Skeletal muscle tissue (tissue), 4 donors: ENCODE results near the gene DNAH1. TPM values are rescaled to one million over a fixed set of nuclear protein-coding genes. Genes with fewer than 3 reads are reported as not detected.

ENCODE experiments used
- H3K27ac ChIP-seq: one replicate; pipeline ENCODE4 v1.7.0; 2013; ENCODE audit warnings: mild to moderate bottlenecking, low read depth, low read length, inconsistent platforms
- H3K27me3 ChIP-seq, 3 donors: one replicate each; pipeline ENCODE4 v1.7.0; 2013; ENCODE audit warnings: low read length in 3 of 3; ENCODE audit not compliant: control insufficient read depth in 3 of 3, insufficient read depth in 3 of 3
- H3K36me3 ChIP-seq, 3 donors: one replicate each; pipeline ENCODE4 v1.7.0; 2013; ENCODE audit warnings: low read length in 3 of 3; ENCODE audit not compliant: control insufficient read depth in 3 of 3, insufficient read depth in 3 of 3
- H3K4me1 ChIP-seq, 3 donors: one replicate each; pipeline ENCODE4 v1.7.0; 2013; ENCODE audit warnings: low read length in 3 of 3, mild to moderate bottlenecking in 3 of 3; ENCODE audit not compliant: control insufficient read depth in 3 of 3, insufficient read depth in 3 of 3
- H3K4me3 ChIP-seq, 3 donors: one replicate each; pipeline ENCODE4 v1.7.0; 2013; ENCODE audit warnings: low read length in 3 of 3
- H3K9ac ChIP-seq, 3 donors: one replicate each; pipeline ENCODE4 v1.7.0; 2013; ENCODE audit warnings: low read length in 3 of 3, mild to moderate bottlenecking in 3 of 3, moderate library complexity in 2 of 3, low read depth in 1 of 3
- H3K9me3 ChIP-seq, 3 donors: one replicate each; pipeline ENCODE4 v1.7.0; 2013; ENCODE audit warnings: low read length in 3 of 3; ENCODE audit not compliant: control insufficient read depth in 3 of 3
- total RNA-seq: library from RNA; depleted of rRNA; stranded (reverse); fragments of >200 nt; gene quantifications from one replicate; pipeline ENCODE4 v1.2.3, GENCODE V29; 2014
- donor health status: Osteomylitis.

The DNAH1 gene
- total RNA-seq, 1 donor from 2014 or later: 2.1 TPM

- no peaks in the 10 kb centered on the region for H3K9me3 ChIP-seq
- H3K27me3 ChIP-seq: no peaks in the 10 kb centered on the region
- peaks cover 10 to 25% (median 11%) of the 10 kb centered on the region in 3 donors for H3K4me1 ChIP-seq
- H3K9ac ChIP-seq: no peak overlapping the region
- H3K36me3 ChIP-seq: peaks cover 11 to 23% (median 19%) of the 10 kb centered on the region in 3 donors
- no peak overlapping the region for H3K4me3 ChIP-seq
- H3K27ac ChIP-seq: no peak overlapping the region
These were observed 26.1 kb upstream of the DNAH1 start for GRCh38 chr3:52289747-52290595.

DNA sequence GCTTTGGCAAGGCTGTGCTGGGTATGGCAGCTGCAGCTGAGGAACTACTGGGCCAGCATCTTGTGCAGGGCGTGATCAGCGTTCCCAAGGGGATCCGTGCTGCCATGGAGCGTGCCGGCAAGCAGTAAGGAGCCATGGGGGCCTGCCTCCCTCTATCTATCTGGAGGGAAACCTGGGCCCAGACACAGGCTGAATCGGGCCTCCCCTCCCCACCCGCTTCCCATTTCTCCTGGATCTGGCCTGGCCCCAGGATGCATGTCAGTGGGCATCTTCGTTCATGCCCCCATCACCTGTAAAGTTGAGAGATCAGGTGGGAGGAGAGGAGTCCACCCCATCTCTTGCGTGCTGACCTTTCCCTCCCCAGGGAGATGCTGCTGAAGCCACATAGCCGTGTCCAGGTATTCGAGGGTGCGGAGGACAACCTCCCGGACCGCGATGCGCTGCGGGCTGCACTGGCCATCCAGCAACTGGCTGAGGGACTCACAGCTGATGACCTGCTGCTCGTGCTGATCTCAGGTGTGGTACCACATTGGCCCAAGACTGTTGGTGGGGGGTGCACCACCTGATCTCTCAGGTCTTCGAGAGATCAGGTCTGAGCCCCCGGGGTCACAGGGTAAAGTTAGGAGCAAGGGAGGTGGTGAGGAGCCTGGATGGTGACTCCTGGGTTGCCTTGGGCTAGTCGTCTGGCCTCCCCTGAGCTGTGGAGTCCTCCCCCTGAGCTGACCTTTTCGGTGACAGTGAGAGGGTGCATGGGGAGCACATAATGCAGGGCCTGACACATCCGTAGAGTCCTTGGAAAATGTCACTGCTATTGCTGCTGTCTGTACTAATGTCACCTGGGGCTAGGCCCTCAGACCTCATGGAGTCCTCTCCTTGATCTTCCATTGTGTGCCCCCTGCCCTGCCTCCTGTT lies 25.3 kb upstream of the DNAH1 start:
- Histone ChIP-seq H3K27me3 (no peaks in the 10 kb centered on the region), H3K36me3 (peaks cover 11 to 23% (median 20%) of the 10 kb centered on the region in 3 donors), H3K27ac (no peak overlapping the region), H3K9ac (no peak overlapping the region), H3K9me3 (no peaks in the 10 kb centered on the region), H3K4me1 (peaks cover 10 to 25% (median 11%) of the 10 kb centered on the region in 3 donors), H3K4me3 (no peak overlapping the region)

DNA sequence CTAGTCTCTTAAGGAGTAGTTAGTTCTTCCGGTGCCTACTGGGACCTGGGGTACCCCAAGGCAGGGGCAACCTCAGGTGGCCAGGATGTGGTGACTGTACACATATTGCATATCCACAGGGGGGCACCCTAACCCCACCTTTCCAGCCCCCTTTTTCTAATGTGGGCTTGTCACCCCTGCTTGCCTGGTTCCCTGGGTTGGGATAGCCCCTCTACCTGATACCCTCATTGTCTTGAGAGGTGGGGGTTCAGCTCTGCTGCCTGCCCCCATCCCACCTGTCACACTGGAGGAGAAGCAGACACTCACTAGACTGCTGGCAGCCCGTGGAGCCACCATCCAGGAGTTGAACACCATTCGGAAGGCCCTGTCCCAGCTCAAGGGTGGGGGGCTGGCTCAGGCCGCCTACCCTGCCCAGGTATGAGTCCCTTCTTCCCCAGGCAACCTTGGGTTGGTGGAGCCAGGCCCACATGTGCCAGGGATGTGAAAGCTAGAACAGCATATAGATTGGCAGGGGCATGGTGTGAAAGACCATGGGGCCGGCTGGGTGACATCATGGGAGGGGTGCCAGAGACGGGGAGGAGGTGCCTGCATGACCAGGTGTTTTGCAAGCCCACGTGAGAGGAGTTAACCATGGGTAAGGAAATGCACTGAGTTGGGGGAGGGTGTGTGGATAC lies 24.5 kb upstream of the DNAH1 start:
- no peaks in the 10 kb centered on the region for H3K9me3 ChIP-seq
- no peaks in the 10 kb centered on the region for H3K27me3 ChIP-seq
- no peak overlapping the region for H3K9ac ChIP-seq
- H3K36me3 ChIP-seq: peaks cover 11 to 23% (median 20%) of the 10 kb centered on the region in 3 donors
- peaks cover 10 to 22% (median 11%) of the 10 kb centered on the region in 3 donors for H3K4me1 ChIP-seq
- no peak overlapping the region for H3K27ac ChIP-seq
- no peak overlapping the region for H3K4me3 ChIP-seq

GRCh38 chr3:52292247-52293065 lies 23.7 kb upstream of the DNAH1 start:
- Histone ChIP-seq H3K9me3 (no peaks in the 10 kb centered on the region), H3K27me3 (no peaks in the 10 kb centered on the region), H3K9ac (peak overlapping the region in 1 of 3 donors; percentile 3), H3K4me3 (no peak overlapping the region), H3K27ac (no peak overlapping the region), H3K4me1 (peaks cover 4 to 16% (median 5%) of the 10 kb centered on the region in 3 donors), H3K36me3 (peaks cover 11 to 23% (median 20%) of the 10 kb centered on the region in 3 donors)

GRCh38 chr3:52293491-52294319 lies 22.4 kb upstream of the DNAH1 start:
- H3K27ac ChIP-seq: no peak overlapping the region
- peaks cover 11 to 23% (median 20%) of the 10 kb centered on the region in 3 donors for H3K36me3 ChIP-seq

DNA sequence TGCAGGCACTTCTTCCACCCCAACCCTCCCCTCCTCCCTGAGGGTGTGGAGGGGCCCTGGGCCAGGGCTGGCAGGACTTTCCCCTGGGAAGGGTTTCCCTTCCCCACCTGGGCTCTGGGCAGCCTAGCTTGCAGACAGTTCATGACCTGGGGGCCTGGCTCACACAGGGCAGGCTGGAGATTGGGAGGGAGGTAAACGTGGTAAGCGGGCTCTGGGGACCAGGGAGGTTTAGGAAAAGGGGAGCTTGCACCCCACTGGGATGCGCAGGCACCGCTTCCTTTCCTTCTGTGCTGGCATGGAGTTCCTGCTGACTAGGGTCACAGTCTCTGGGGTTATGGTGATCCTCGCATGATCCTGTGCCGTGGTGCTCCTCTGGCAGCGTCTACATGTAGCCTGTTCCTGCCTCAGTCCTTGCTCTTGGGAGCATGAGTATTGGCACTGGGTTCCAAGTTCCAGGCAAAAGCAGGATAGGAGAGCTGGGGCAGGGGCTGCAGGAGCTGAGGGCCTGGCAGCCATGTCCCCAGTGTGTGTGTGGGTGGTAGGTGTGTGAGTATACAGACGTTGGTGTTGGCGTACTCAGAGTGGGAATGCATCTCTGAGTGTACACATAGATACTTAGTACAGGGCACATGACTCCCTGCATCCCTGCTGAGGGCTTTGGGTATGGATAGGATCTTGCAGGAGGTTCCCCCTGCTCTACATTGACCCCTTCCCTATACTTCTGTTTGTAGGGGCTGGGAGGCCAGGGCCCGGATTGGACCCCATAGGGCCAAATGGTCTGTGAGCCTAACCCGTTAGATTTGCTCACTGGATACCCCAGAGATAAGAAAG lies 21.6 kb upstream of the DNAH1 start:
- Histone ChIP-seq H3K36me3 (peaks cover 11 to 23% (median 20%) of the 10 kb centered on the region in 3 donors), H3K27me3 (no peaks in the 10 kb centered on the region), H3K9me3 (no peaks in the 10 kb centered on the region), H3K4me1 (no peaks in the 10 kb centered on the region), H3K27ac (no peak overlapping the region), H3K9ac (no peak overlapping the region), H3K4me3 (no peak overlapping the region)

More at GRCh38 chr3:52293491-52294319, 22.4 kb upstream of the DNAH1 start:
- Histone ChIP-seq H3K4me3 (no peak overlapping the region), H3K9me3 (no peaks in the 10 kb centered on the region), H3K27me3 (no peaks in the 10 kb centered on the region), H3K9ac (no peak overlapping the region), H3K4me1 (peaks cover 2 to 8% (median 2%) of the 10 kb centered on the region in 3 donors)

GRCh38 chr3:52295671-52296208 lies 20.4 kb upstream of the DNAH1 start:
- Histone ChIP-seq H3K36me3 (peaks cover 11 to 21% (median 20%) of the 10 kb centered on the region in 3 donors), H3K9me3 (no peaks in the 10 kb centered on the region), H3K27me3 (no peaks in the 10 kb centered on the region), H3K27ac (no peak overlapping the region), H3K4me1 (no peaks in the 10 kb centered on the region), H3K4me3 (no peak overlapping the region), H3K9ac (no peak overlapping the region)
